Endothelial cell of umbilical vein (primary cell): ENCODE data around the gene SMAD9.

Experiments
- CTCF ChIP-seq, 2 donors: IDR thresholded peaks; 1 replicate in 1 of 2; 2 replicates in 1 of 2; pipeline ENCODE4 v1.5.1; 2011; ENCODE audit warnings: low read length in 2 of 2, mild to moderate bottlenecking in 2 of 2, moderate library complexity in 2 of 2, control low read depth in 1 of 2, inconsistent platforms in 1 of 2, low read depth in 1 of 2; ENCODE audit not compliant: insufficient read depth in 1 of 2; ENCODE audit errors: extremely low read depth in 1 of 2
- EZH2 ChIP-seq: IDR thresholded peaks from 2 replicates; pipeline ENCODE4 v1.6.1; 2012; ENCODE audit warnings: borderline replicate concordance, low read depth, mild to moderate bottlenecking, moderate library complexity, low read length, inconsistent platforms; ENCODE audit not compliant: severe bottlenecking
- POLR2A ChIP-seq: IDR thresholded peaks from 2 replicates; pipeline ENCODE4 v1.6.1; 2012; ENCODE audit warnings: low read depth, mild to moderate bottlenecking, control low read depth, low read length

- no peak for TF ChIP-seq CTCF (IDR thresholded peaks at IDR 0.05; ENCODE audit: extremely low read depth in 1 of 2, insufficient read depth in 1 of 2, low read depth in 1 of 2, low read length in 2 of 2)
- no peak for TF ChIP-seq EZH2
- TF ChIP-seq POLR2A, result no peak
These were observed 105.6 kb downstream of the SMAD9 start for GRCh38 chr13:36814465-36814864.
